Measurements from ENCODE around the gene NPBWR2.

NPBWR2 gene

DNA sequence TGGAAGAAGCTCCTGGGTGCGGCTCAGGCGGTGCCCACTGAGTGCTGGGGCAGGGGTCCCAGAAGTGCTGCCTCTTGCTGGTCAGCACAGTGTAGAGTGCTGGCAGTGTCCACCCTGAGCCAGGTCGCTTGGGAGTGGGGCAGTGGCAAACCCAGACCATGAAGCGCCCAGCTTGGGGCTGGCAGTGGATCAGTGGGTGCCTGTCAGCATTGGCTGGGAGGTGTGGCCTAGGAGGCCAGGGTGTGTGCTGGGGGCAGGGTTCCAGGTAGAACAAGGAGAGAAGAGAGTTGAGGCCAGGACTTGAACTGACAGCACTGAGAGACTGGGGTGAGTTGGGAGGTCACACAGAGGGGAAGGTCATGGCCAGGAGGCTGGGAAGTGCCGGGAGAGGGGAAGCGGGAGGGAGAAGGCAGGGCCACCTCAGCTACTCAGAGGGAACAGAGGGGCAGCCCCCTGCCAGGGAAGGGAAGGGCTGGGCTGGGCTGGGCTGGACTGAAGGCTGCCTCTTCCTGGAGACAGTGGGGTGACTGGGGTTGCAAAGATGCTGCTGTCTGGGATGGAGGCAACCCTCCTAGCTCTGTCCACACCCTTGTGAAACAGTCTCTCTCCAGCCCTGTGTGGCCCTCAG lies 40.2 kb downstream of the NPBWR2 start:
- no peak overlapping the region for H3K4me3 ChIP-seq (ENCODE audit: low read depth, low read length)
- no peak for DNase-seq (ENCODE audit: low read depth)

DNA sequence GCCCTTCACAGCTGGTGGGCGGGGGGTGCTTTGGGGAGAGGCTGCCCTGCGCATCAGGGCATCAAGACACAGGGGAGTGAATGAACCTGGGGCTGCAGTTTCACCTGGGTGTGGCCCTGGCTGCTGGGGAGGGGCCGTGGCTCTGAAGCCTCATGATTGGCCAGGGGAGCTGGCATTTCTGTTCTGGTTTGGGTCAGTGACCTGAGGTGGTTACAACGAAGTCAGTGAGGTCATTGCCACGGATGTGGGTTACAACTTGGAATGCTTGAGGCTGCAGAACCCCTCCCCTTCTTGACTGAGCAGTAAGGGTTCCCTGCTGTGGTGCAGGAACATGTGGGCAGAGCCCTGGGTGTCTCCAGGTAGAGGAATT lies 41.4 kb downstream of the NPBWR2 start:
- peak; percentile 89 for DNase-seq (ENCODE audit: low read depth)
- no peak overlapping the region for H3K4me3 ChIP-seq (ENCODE audit: low read depth, low read length)
- TF ChIP-seq, protein P1, sequence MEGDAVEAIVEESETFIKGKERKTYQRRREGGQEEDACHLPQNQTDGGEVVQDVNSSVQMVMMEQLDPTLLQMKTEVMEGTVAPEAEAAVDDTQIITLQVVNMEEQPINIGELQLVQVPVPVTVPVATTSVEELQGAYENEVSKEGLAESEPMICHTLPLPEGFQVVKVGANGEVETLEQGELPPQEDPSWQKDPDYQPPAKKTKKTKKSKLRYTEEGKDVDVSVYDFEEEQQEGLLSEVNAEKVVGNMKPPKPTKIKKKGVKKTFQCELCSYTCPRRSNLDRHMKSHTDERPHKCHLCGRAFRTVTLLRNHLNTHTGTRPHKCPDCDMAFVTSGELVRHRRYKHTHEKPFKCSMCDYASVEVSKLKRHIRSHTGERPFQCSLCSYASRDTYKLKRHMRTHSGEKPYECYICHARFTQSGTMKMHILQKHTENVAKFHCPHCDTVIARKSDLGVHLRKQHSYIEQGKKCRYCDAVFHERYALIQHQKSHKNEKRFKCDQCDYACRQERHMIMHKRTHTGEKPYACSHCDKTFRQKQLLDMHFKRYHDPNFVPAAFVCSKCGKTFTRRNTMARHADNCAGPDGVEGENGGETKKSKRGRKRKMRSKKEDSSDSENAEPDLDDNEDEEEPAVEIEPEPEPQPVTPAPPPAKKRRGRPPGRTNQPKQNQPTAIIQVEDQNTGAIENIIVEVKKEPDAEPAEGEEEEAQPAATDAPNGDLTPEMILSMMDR (conservative IDR thresholded peaks at IDR 0.05; ENCODE audit: low read depth, low read length), result no peak

More for the DNA sequence above, 40.2 kb downstream of the NPBWR2 start:
- TF ChIP-seq, protein P1 (conservative IDR thresholded peaks at IDR 0.05; ENCODE audit: low read depth, low read length), result no peak

DNA sequence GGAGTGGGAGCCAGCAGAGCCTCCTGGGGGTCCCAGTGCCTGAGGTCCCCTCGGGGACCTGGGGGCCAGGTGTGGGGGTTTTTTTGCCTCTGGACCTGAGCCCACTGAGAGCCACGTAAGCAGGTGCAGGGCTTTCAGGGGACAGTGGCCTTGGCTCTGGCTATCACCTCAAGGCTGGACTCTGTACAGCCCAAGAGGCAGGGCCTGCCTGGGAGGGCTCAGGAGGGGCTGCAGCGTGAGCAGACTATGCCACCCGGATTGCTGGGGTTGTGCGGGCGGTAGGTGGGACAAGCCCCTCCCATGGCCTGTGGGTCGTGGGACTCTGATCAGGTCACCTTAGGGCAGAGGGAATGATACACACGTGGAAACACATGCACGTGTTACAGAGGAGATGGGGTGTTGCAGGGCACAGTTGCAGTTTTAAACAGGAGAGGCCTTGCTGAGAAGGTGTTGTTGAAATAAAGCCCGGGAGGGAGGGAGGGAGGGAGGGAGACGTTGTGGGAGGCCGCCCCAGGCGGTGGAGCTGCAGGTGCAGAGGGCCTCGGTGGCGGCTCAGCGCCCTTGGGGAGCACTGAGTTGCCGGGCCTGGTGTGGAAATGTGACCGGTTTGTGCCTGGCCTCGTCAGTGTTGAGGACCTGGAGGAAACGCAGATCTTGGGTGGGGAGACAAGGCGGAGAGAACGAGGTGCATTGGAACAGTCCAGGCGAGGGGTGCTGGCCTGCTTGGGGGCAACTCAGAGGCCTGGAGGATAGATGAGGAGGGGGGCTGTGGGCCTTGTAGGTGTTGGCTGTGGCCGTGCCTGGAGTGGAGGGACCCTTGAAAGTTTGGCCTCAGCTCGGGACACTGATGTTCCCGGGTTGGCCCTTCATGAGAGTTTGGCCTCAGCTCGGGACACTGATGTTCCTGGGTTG lies 42.0 kb downstream of the NPBWR2 start:
- DNase-seq (ENCODE audit: low read depth), result no peak
- no peak overlapping the region for H3K4me3 ChIP-seq (ENCODE audit: low read depth, low read length)
- TF ChIP-seq, protein P1 (conservative IDR thresholded peaks at IDR 0.05; ENCODE audit: low read depth, low read length), result no peak

DNA sequence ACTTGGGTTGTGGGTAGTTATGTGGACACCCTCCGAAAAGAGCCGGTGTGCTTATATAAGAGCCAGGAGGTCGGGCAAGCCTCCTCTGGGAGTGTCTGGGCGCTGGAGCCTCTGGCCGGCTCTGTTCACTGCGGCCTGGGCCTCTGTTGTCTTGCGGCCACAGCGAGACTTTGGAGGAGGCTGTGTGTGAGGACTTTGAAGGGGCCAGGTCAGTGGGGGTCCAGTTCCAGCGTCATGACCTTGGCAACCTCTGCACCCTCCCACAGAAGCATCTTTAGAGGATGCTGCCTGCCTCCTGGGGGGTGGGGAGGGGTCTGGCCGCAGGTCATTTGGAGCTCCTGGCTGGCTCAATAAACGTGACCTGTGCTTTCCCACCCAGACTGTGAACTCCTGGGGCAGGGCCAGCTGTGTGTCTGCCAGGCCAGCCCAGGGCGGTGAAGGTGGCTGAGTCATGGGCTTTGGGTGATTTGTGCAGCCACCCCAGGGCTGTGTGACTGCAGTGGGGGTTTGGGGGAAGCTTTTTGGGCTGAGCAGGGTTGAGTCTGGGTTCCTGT lies 43.1 kb downstream of the NPBWR2 start:
- peak overlapping the region; percentile 79 for H3K4me3 ChIP-seq (ENCODE audit: low read depth, low read length)
- TF ChIP-seq, protein P1 (conservative IDR thresholded peaks at IDR 0.05; ENCODE audit: low read depth, low read length), result no peak
- no peak for DNase-seq (ENCODE audit: low read depth)

DNA sequence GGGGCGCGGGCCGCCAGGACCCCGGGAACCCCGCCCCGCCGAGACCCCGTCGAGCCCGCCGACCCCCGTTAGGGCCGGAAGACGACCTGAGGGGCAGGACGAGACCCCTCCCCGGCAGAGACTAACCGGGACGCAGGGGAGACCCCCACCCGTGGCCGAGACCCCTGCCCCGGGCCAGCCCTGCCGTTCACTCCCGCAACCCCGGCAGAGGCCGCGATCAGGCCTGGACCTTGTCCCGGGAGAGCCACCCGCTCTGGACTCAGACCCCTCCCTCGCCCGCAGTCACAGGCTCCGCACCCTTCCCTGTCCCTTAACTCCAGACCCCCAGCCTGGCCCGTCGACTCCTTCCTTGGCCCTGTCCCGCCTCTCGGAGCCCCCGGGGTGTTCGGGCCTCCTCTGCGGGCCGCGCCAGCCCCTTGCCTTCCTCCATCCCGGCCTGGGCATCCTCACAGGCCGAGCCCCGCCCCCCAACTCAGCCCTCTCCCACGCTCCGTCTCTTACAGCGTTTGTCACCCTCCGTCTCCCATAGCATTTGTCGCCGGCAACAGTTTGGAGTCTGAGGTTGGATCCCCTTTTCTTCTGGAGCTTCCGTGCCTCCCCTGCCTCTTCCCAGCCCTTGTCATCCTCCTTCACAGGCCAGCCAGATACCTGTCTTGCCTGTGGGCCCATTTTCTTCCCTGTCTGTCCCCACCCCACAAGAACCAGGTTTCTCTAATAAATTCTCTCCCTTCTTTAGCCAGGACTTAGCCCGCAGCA lies 43.8 kb downstream of the NPBWR2 start:
- TF ChIP-seq, protein P1 (conservative IDR thresholded peaks at IDR 0.05; ENCODE audit: low read depth, low read length), result no peak
- peak overlapping the region; percentile 79 for H3K4me3 ChIP-seq (ENCODE audit: low read depth, low read length)
- DNase-seq (ENCODE audit: low read depth), result no peak

DNA sequence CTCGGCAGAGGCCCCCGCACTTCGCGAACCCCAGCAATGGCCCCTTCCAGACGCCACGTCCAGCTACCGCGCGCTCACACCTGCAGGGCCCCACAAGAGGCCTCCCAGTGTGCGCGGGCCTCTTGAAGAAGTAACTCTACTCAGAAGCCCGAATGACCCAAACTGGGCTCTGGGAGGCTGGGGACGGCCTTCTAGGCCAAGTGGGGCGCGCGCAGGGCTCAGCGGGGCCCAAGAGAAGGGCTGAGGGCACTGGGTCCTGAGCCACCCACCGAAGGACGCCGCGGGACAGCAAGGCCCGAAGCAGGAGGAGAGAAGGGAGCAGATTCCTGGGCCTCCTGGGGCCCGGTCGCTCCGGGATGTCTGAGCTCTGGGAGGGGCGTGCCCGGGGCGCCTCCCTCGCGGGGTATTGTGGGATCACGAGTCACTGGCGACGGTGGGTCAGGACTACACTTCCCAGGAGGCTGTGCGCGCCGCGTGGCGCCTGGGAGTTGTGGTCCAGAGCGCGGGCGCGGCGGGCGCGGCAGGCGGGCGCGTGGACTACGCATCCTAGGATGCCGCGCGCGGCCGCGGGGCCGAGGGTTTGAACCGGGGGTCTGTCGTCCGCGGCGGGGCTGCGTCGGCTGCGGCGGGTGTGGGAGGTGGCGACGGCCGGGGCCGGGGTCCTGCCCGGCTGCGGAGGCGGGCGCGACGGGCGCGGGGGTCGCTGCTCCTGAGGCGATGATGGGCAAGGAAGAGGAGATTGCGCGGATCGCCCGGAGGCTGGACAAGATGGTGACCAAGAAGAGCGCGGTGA lies 44.6 kb downstream of the NPBWR2 start, which contains the start of gene TCEA2:
Gene TCEA2 (plus strand): TSS at position 603 of the 793 bp plus-strand sequence. CDS start 115 bp downstream, at position 718.
- H3K4me3 ChIP-seq (ENCODE audit: low read depth, low read length), result peak within 1 kb of the TSS; percentile 79
- TF ChIP-seq, protein P1 (conservative IDR thresholded peaks at IDR 0.05; ENCODE audit: low read depth, low read length), result no peak
- peak; percentile 97 for DNase-seq (ENCODE audit: low read depth)

Measured in choroid plexus epithelial cell (primary cell).